GM18505 (cell line): Measurements from ENCODE around the gene FUCA2.

Experiments used
- ATAC-seq: cut with Tn5 transposase; IDR thresholded peaks from one replicate; pipeline ENCODE4 v1.9.1; 2021; ENCODE audit not compliant: unreplicated experiment
- POLR2A ChIP-seq: IDR thresholded peaks from 4 replicates; pipeline ENCODE4 v1.6.1; 2011; ENCODE audit warnings: borderline replicate concordance; ENCODE audit not compliant: insufficient read depth, insufficient read length; ENCODE audit errors: extremely low read depth

FUCA2 gene

GRCh38 chr6:143510991-143511891 lies at the start of gene FUCA2:
FUCA2 (minus strand) TSS chr6:143511720; CDS start chr6:143511634, 86 bp downstream.
- peak; percentile 50 for ATAC-seq
- TF ChIP-seq POLR2A = peak; percentile 81

GRCh38 chr6:143561105-143561704 lies 49.7 kb upstream of the FUCA2 start:
- no peak for ATAC-seq
- no peak for TF ChIP-seq POLR2A

- no peak for ATAC-seq
- no peak for TF ChIP-seq POLR2A
Measured at GRCh38 chr6:143559051-143559660, 47.6 kb upstream of the FUCA2 start.

GRCh38 chr6:143556529-143556928 lies 45.0 kb upstream of the FUCA2 start:
- TF ChIP-seq POLR2A = no peak
- no peak for ATAC-seq

- no peak for TF ChIP-seq POLR2A
- ATAC-seq = no peak
Measured at GRCh38 chr6:143555582-143555981, 44.1 kb upstream of the FUCA2 start.

- TF ChIP-seq POLR2A = no peak
- ATAC-seq = no peak
Measured at GRCh38 chr6:143555071-143555492, 43.6 kb upstream of the FUCA2 start.

GRCh38 chr6:143553337-143553736 lies 41.8 kb upstream of the FUCA2 start:
- no peak for TF ChIP-seq POLR2A
- no peak for ATAC-seq

GRCh38 chr6:143549949-143550268 lies 38.4 kb upstream of the FUCA2 start:
- ATAC-seq = no peak
- TF ChIP-seq POLR2A = no peak

GRCh38 chr6:143549221-143549948 lies 37.9 kb upstream of the FUCA2 start:
- peak; percentile 97 for ATAC-seq
- TF ChIP-seq POLR2A = no peak

GRCh38 chr6:143546599-143546998 lies 35.1 kb upstream of the FUCA2 start:
- no peak for TF ChIP-seq POLR2A
- ATAC-seq = no peak

GRCh38 chr6:143545976-143546547 lies 34.5 kb upstream of the FUCA2 start:
- ATAC-seq = no peak
- no peak for TF ChIP-seq POLR2A

GRCh38 chr6:143545165-143545564 lies 33.6 kb upstream of the FUCA2 start:
- ATAC-seq = no peak
- TF ChIP-seq POLR2A = no peak
